DND-41 (cell line): ENCODE measurements around the gene ADAM17.

ENCODE experiments used
- CTCF ChIP-seq: IDR thresholded peaks from 2 replicates; pipeline ENCODE4 v1.5.1; 2012; ENCODE audit warnings: borderline replicate concordance, low read length, moderate library complexity, mild to moderate bottlenecking; ENCODE audit not compliant: poor library complexity, severe bottlenecking; ENCODE audit errors: extremely low read depth
- EZH2 ChIP-seq: IDR thresholded peaks from 3 replicates; pipeline ENCODE4 v1.6.1; 2012; ENCODE audit warnings: borderline replicate concordance, low read depth, mild to moderate bottlenecking, moderate library complexity, low read length, inconsistent platforms; ENCODE audit not compliant: severe bottlenecking

DNA sequence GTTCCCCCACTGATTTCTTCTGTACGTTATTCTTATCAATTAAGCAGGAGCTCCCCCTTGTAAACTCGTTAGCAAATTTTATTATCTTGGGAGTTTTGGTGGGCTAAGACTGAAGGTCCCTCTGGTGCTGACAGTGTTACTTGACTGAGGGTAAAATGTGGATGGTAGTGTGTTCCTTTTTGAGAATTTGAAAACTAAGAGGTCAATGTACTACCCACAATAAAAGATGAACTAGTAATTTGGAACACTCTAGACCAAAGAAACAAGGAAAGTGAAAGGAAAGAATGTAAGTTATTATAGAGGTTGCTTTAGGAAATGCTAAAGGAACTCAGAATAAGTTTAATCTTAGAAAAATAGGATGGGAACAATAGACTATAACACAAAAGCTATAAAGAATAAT is 40.1 kb upstream of the ADAM17 start:
- TF ChIP-seq CTCF (no peak), EZH2 (no peak)
